GM23248 (cell line): Measurements from ENCODE around the gene NAGPA. TPM values are rescaled to one million over a fixed set of nuclear protein-coding genes. Genes with fewer than 3 reads are reported as not detected.

Experiments used
- DNase-seq: peaks from one replicate; pipeline ENCODE4 v3.0.0-alpha.2; 2015
- H2AFZ ChIP-seq: fragments of 200-600 bp; sonication (generic); 2 replicates; pipeline ENCODE4 v1.6.1; 2016; ENCODE audit warnings: antibody characterized with exemption
- H3F3A ChIP-seq: fragments of 200-600 bp; sonication (generic); 2 replicates; pipeline ENCODE4 v1.6.1; 2016; ENCODE audit warnings: mild to moderate bottlenecking, antibody characterized with exemption, mixed run types; ENCODE audit not compliant: insufficient read depth
- H3K27ac ChIP-seq: fragments of 200-600 bp; sonication (generic); 2 replicates; pipeline ENCODE4 v1.5.1; 2016; ENCODE audit warnings: mild to moderate bottlenecking
- H3K27me3 ChIP-seq: fragments of 200-600 bp; sonication (generic); replicated peaks from 2 replicates; pipeline ENCODE4 v1.6.1; 2016; ENCODE audit warnings: mild to moderate bottlenecking; ENCODE audit not compliant: insufficient read depth
- H3K36me3 ChIP-seq: fragments of 200-600 bp; sonication (generic); 2 replicates; pipeline ENCODE4 v1.6.1; 2016; ENCODE audit warnings: low read depth, mild to moderate bottlenecking
- H3K4me1 ChIP-seq: fragments of 200-600 bp; sonication (generic); 2 replicates; pipeline ENCODE4 v1.6.1; 2016; ENCODE audit warnings: mild to moderate bottlenecking; ENCODE audit not compliant: insufficient read depth
- H3K4me2 ChIP-seq: fragments of 200-600 bp; sonication (generic); one replicate; pipeline ENCODE4 v1.6.1; 2016; ENCODE audit warnings: mild to moderate bottlenecking; ENCODE audit not compliant: unreplicated experiment
- H3K4me3 ChIP-seq: fragments of 200-600 bp; sonication (generic); 2 replicates; pipeline ENCODE4 v1.5.1; 2016; ENCODE audit warnings: mild to moderate bottlenecking
- H3K79me2 ChIP-seq: fragments of 200-600 bp; sonication (generic); 2 replicates; pipeline ENCODE4 v1.6.1; 2016; ENCODE audit warnings: mild to moderate bottlenecking; ENCODE audit not compliant: insufficient read depth
- H3K9ac ChIP-seq: fragments of 200-600 bp; sonication (generic); 2 replicates; pipeline ENCODE4 v1.6.1; 2016; ENCODE audit warnings: mild to moderate bottlenecking
- H3K9me2 ChIP-seq: fragments of 200-600 bp; sonication (generic); 2 replicates; pipeline ENCODE4 v1.6.1; 2016; ENCODE audit warnings: mixed run types, mild to moderate bottlenecking, moderate library complexity; ENCODE audit not compliant: insufficient read depth
- H3K9me3 ChIP-seq: fragments of 200-600 bp; sonication (generic); one replicate; pipeline ENCODE4 v1.6.1; 2017; ENCODE audit warnings: low read depth
- H4K20me1 ChIP-seq: fragments of 200-600 bp; sonication (generic); 2 replicates; pipeline ENCODE4 v1.6.0; 2016; ENCODE audit not compliant: insufficient read depth
- EZH2 ChIP-seq: fragments of 200-600 bp; sonication (generic); IDR thresholded peaks from 2 replicates; pipeline ENCODE4 v1.6.1; 2018; ENCODE audit warnings: antibody characterized with exemption, mild to moderate bottlenecking; ENCODE audit not compliant: insufficient read depth, poor library complexity, severe bottlenecking
- EZH2phosphoT487 ChIP-seq: fragments of 200-600 bp; sonication (generic); IDR thresholded peaks from 2 replicates; pipeline ENCODE4 v1.6.1; 2018; ENCODE audit warnings: antibody characterized with exemption, moderate library complexity, mild to moderate bottlenecking, low read depth; ENCODE audit not compliant: insufficient read depth
- WGBS, 2 experiments: methylation state at CpG; one replicate each; pipeline ENCODE4 v1.1.6; 2015 to 2017; ENCODE audit warnings: low lambda C conversion rate in 2 of 2, low coverage in 1 of 2; ENCODE audit errors: missing lambda C conversion rate in 2 of 2; 5-methylcytosine and 5-hydroxymethylcytosine counted together
- in situ Hi-C: fragments of 300-500 bp; cut with MboI; formaldehyde crosslinking; loops from 2 replicates; pipeline ENCODE4 v1.15.0; 2020
- polyA plus RNA-seq: library from polyadenylated mRNA; unstranded; fragments of >200 nt; fragmentation: Nextera tagmentation; extraction: Ambion mirVana; gene quantifications from 2 replicates; pipeline ENCODE4 v1.2.1, GENCODE V29; 2016
- total RNA-seq: library from RNA; depleted of rRNA; stranded (reverse); fragments of >200 nt; shearing (Covaris generic); gene quantifications from 2 replicates; pipeline ENCODE4 v1.2.3, GENCODE V29; 2014

Gene NAGPA
- total and polyA plus RNA-seq, 2 experiments from 2014 or later: 16.3 to 61.0 TPM

GRCh38 chr16:5019775-5020174, 14.0 kb downstream of the NAGPA start:
- no peak overlapping the region for H2AFZ ChIP-seq
- H3K4me3 ChIP-seq: no peak overlapping the region
- no peak overlapping the region for H3K9ac ChIP-seq
- H3K27me3 ChIP-seq: no peaks in the 10 kb centered on the region
- no peak for DNase-seq
- 36 to 40% methylated on average over 5 to 6 of the region's 6 CpGs for WGBS, 2 experiments
- no peaks in the 10 kb centered on the region for H3K36me3 ChIP-seq
- H3K4me2 ChIP-seq: no peak overlapping the region
- no peaks in the 10 kb centered on the region for H3K79me2 ChIP-seq
- TF ChIP-seq EZH2: no peak
- no peak for TF ChIP-seq EZH2phosphoT487
- no peak overlapping the region for H3K27ac ChIP-seq
- in situ Hi-C loops: no loop called here
- no peaks in the 10 kb centered on the region for H4K20me1 ChIP-seq
- H3K9me3 ChIP-seq: no peaks in the 10 kb centered on the region
- H3K4me1 ChIP-seq: no peaks in the 10 kb centered on the region
- H3K9me2 ChIP-seq: no peaks in the 10 kb centered on the region
- no peaks in the 10 kb centered on the region for H3F3A ChIP-seq

GRCh38 chr16:5018793-5019192, 14.9 kb downstream of the NAGPA start:
- no peaks in the 10 kb centered on the region for H4K20me1 ChIP-seq
- no peak overlapping the region for H2AFZ ChIP-seq
- H3K9me2 ChIP-seq: no peaks in the 10 kb centered on the region
- H3K4me1 ChIP-seq: no peaks in the 10 kb centered on the region
- no peaks in the 10 kb centered on the region for H3F3A ChIP-seq
- TF ChIP-seq EZH2 (no peak), EZH2phosphoT487 (no peak)
- no peak overlapping the region for H3K4me2 ChIP-seq
- H3K27ac ChIP-seq: no peak overlapping the region
- H3K4me3 ChIP-seq: no peak overlapping the region
- H3K27me3 ChIP-seq: no peaks in the 10 kb centered on the region
- in situ Hi-C loops: no loop called here
- H3K79me2 ChIP-seq: no peaks in the 10 kb centered on the region
- H3K36me3 ChIP-seq: no peaks in the 10 kb centered on the region
- 1 to 2% methylated on average over 9 of the region's 9 CpGs for WGBS, 2 experiments
- DNase-seq: no peak
- no peak overlapping the region for H3K9ac ChIP-seq
- no peaks in the 10 kb centered on the region for H3K9me3 ChIP-seq

DNA sequence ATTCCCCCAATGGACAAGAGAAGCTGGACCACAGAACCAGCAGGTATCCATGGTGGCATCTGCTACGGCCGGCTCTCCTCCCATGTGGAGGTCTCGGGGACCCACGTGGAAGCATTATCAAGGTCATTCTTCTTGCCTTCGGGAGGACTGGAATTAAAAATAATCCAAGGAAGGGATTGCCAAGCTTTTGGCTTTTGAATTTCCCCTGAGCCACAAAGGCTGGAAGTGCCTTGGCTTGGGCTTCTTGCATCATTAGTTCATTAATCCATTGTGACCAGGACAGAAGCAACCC, 16.1 kb downstream of the NAGPA start:
- Histone ChIP-seq H4K20me1 (no peaks in the 10 kb centered on the region), H3K79me2 (no peaks in the 10 kb centered on the region), H3K36me3 (no peaks in the 10 kb centered on the region), H3F3A (no peaks in the 10 kb centered on the region), H3K9me2 (no peaks in the 10 kb centered on the region), H3K27ac (no peak overlapping the region), H3K4me2 (no peak overlapping the region), H3K4me1 (no peaks in the 10 kb centered on the region), H3K9ac (no peak overlapping the region), H3K9me3 (no peaks in the 10 kb centered on the region), H3K4me3 (no peak overlapping the region), H3K27me3 (no peaks in the 10 kb centered on the region), H2AFZ (no peak overlapping the region)
- DNase-seq: no peak
- TF ChIP-seq EZH2 (no peak), EZH2phosphoT487 (no peak)
- 75 to 81% methylated on average over 5 of the region's 5 CpGs for WGBS, 2 experiments
- in situ Hi-C loops: no loop called here

DNA sequence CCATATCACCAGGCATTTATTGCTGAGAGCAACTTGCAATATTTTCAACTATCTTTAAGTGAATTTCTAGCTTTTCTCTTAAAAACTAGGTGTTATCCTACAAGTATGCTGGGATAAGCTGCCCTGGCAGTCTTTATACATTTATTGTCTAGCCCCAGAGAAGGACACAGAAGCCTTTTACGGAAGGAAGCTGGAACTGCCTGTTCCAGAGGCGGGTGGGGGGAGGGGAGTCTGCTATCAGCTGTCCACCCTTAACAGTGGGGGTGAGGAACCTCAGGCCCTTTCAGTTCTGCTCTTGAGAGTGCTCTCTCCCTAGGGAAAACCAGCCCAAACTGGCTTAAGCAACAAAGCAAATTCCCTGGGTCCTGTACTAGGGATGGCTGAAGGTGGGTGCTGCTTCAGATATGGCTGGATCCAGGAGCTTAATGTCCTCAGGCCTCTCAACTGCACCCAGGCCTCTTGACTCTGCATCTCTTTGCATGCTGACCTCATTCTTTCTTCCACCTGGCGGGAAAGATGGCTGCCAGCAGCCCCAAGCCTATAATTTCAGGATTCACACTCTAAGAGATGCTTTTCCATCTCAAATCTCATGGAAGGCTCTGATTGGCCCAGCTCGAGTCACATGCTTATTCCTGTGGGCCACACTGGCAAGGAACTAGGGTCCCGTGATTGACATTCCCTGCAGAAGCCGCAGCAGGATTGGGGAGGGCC, 16.6 kb downstream of the NAGPA start:
- no peaks in the 10 kb centered on the region for H3K4me1 ChIP-seq
- in situ Hi-C loops: no loop called here
- no peaks in the 10 kb centered on the region for H3K9me3 ChIP-seq
- no peak overlapping the region for H3K9ac ChIP-seq
- H3F3A ChIP-seq: no peaks in the 10 kb centered on the region
- no peaks in the 10 kb centered on the region for H3K27me3 ChIP-seq
- no peaks in the 10 kb centered on the region for H4K20me1 ChIP-seq
- TF ChIP-seq EZH2: no peak
- TF ChIP-seq EZH2phosphoT487: no peak
- 49 to 50% methylated on average over 6 of the region's 6 CpGs for WGBS, 2 experiments
- H3K36me3 ChIP-seq: no peaks in the 10 kb centered on the region
- H3K4me2 ChIP-seq: no peak overlapping the region
- H3K9me2 ChIP-seq: no peaks in the 10 kb centered on the region
- no peak overlapping the region for H3K27ac ChIP-seq
- no peaks in the 10 kb centered on the region for H3K79me2 ChIP-seq
- no peak overlapping the region for H3K4me3 ChIP-seq
- H2AFZ ChIP-seq: no peak overlapping the region
- DNase-seq: no peak

DNA sequence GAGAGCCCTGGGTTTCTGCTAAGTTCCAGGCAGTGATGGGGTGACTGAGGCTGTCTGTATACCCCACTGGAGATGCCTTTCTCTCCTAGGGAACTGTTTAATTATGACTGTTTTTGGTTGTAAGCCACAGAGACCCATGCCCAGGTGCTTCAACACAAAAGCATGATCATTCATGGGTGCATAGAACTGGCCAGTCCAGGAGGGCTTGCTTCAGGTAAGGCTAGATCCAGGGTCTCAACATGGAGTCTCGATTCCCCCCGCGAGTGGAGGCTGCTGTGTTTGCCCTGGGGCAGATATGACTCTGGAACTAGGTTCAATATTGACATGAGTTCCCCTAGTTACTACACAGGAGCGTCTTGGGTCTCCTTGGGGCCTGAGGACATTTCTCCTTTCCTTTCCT, 17.8 kb downstream of the NAGPA start:
- Histone ChIP-seq H3K4me1 (no peaks in the 10 kb centered on the region), H3K4me3 (no peak overlapping the region), H3K36me3 (no peaks in the 10 kb centered on the region), H3F3A (no peaks in the 10 kb centered on the region), H3K4me2 (no peak overlapping the region), H3K9me2 (no peaks in the 10 kb centered on the region), H3K27ac (no peak overlapping the region), H3K9ac (no peak overlapping the region), H2AFZ (no peak overlapping the region), H4K20me1 (no peaks in the 10 kb centered on the region), H3K27me3 (no peaks in the 10 kb centered on the region), H3K9me3 (no peaks in the 10 kb centered on the region), H3K79me2 (no peaks in the 10 kb centered on the region)
- WGBS, 2 experiments: 47 to 55% methylated on average over 4 of the region's 4 CpGs
- in situ Hi-C loops: no loop called here
- TF ChIP-seq EZH2phosphoT487 (no peak), EZH2 (no peak)
- DNase-seq: no peak
